GM23248 (cell line): ENCODE data around the gene FAM43A. TPM values are rescaled to one million over a fixed set of nuclear protein-coding genes. Genes with fewer than 3 reads are reported as not detected.

Source experiments
- DNase-seq: peaks from one replicate; pipeline ENCODE4 v3.0.0-alpha.2; 2015
- H2AFZ ChIP-seq: fragments of 200-600 bp; sonication (generic); 2 replicates; pipeline ENCODE4 v1.6.1; 2016; ENCODE audit warnings: antibody characterized with exemption
- H3F3A ChIP-seq: fragments of 200-600 bp; sonication (generic); 2 replicates; pipeline ENCODE4 v1.6.1; 2016; ENCODE audit warnings: mild to moderate bottlenecking, antibody characterized with exemption, mixed run types; ENCODE audit not compliant: insufficient read depth
- H3K27ac ChIP-seq: fragments of 200-600 bp; sonication (generic); 2 replicates; pipeline ENCODE4 v1.5.1; 2016; ENCODE audit warnings: mild to moderate bottlenecking
- H3K27me3 ChIP-seq: fragments of 200-600 bp; sonication (generic); replicated peaks from 2 replicates; pipeline ENCODE4 v1.6.1; 2016; ENCODE audit warnings: mild to moderate bottlenecking; ENCODE audit not compliant: insufficient read depth
- H3K36me3 ChIP-seq: fragments of 200-600 bp; sonication (generic); 2 replicates; pipeline ENCODE4 v1.6.1; 2016; ENCODE audit warnings: low read depth, mild to moderate bottlenecking
- H3K4me1 ChIP-seq: fragments of 200-600 bp; sonication (generic); 2 replicates; pipeline ENCODE4 v1.6.1; 2016; ENCODE audit warnings: mild to moderate bottlenecking; ENCODE audit not compliant: insufficient read depth
- H3K4me2 ChIP-seq: fragments of 200-600 bp; sonication (generic); one replicate; pipeline ENCODE4 v1.6.1; 2016; ENCODE audit warnings: mild to moderate bottlenecking; ENCODE audit not compliant: unreplicated experiment
- H3K4me3 ChIP-seq: fragments of 200-600 bp; sonication (generic); 2 replicates; pipeline ENCODE4 v1.5.1; 2016; ENCODE audit warnings: mild to moderate bottlenecking
- H3K79me2 ChIP-seq: fragments of 200-600 bp; sonication (generic); 2 replicates; pipeline ENCODE4 v1.6.1; 2016; ENCODE audit warnings: mild to moderate bottlenecking; ENCODE audit not compliant: insufficient read depth
- H3K9ac ChIP-seq: fragments of 200-600 bp; sonication (generic); 2 replicates; pipeline ENCODE4 v1.6.1; 2016; ENCODE audit warnings: mild to moderate bottlenecking
- H3K9me2 ChIP-seq: fragments of 200-600 bp; sonication (generic); 2 replicates; pipeline ENCODE4 v1.6.1; 2016; ENCODE audit warnings: mixed run types, mild to moderate bottlenecking, moderate library complexity; ENCODE audit not compliant: insufficient read depth
- H3K9me3 ChIP-seq: fragments of 200-600 bp; sonication (generic); one replicate; pipeline ENCODE4 v1.6.1; 2017; ENCODE audit warnings: low read depth
- H4K20me1 ChIP-seq: fragments of 200-600 bp; sonication (generic); 2 replicates; pipeline ENCODE4 v1.6.0; 2016; ENCODE audit not compliant: insufficient read depth
- EZH2 ChIP-seq: fragments of 200-600 bp; sonication (generic); IDR thresholded peaks from 2 replicates; pipeline ENCODE4 v1.6.1; 2018; ENCODE audit warnings: antibody characterized with exemption, mild to moderate bottlenecking; ENCODE audit not compliant: insufficient read depth, poor library complexity, severe bottlenecking
- EZH2phosphoT487 ChIP-seq: fragments of 200-600 bp; sonication (generic); IDR thresholded peaks from 2 replicates; pipeline ENCODE4 v1.6.1; 2018; ENCODE audit warnings: antibody characterized with exemption, moderate library complexity, mild to moderate bottlenecking, low read depth; ENCODE audit not compliant: insufficient read depth
- WGBS, 2 experiments: methylation state at CpG; one replicate each; pipeline ENCODE4 v1.1.6; 2015 to 2017; ENCODE audit warnings: low lambda C conversion rate in 2 of 2, low coverage in 1 of 2; ENCODE audit errors: missing lambda C conversion rate in 2 of 2; 5-methylcytosine and 5-hydroxymethylcytosine counted together
- in situ Hi-C: fragments of 300-500 bp; cut with MboI; formaldehyde crosslinking; loops from 2 replicates; pipeline ENCODE4 v1.15.0; 2020
- polyA plus RNA-seq: library from polyadenylated mRNA; unstranded; fragments of >200 nt; fragmentation: Nextera tagmentation; extraction: Ambion mirVana; gene quantifications from 2 replicates; pipeline ENCODE4 v1.2.1, GENCODE V29; 2016
- total RNA-seq: library from RNA; depleted of rRNA; stranded (reverse); fragments of >200 nt; shearing (Covaris generic); gene quantifications from 2 replicates; pipeline ENCODE4 v1.2.3, GENCODE V29; 2014

Gene FAM43A
- total and polyA plus RNA-seq, 2 experiments from 2014 or later, result 8.0 to 23.0 TPM

GRCh38 chr3:194725346-194725745 is 39.7 kb downstream of the FAM43A start:
- Histone ChIP-seq H3K36me3 (no peaks in the 10 kb centered on the region), H3K79me2 (no peaks in the 10 kb centered on the region), H2AFZ (no peak overlapping the region), H3K4me3 (no peak overlapping the region), H3K27ac (no peak overlapping the region), H4K20me1 (no peaks in the 10 kb centered on the region), H3K9ac (no peak overlapping the region), H3K4me2 (no peak overlapping the region), H3F3A (no peaks in the 10 kb centered on the region), H3K9me2 (no peaks in the 10 kb centered on the region), H3K27me3 (no peaks in the 10 kb centered on the region), H3K9me3 (no peaks in the 10 kb centered on the region), H3K4me1 (no peaks in the 10 kb centered on the region)
- TF ChIP-seq EZH2, result no peak
- no peak for TF ChIP-seq EZH2phosphoT487
- in situ Hi-C loops, result no loop called here
- DNase-seq, result no peak
- 56 to 61% methylated on average over 5 of the region's 5 CpGs for WGBS, 2 experiments

GRCh38 chr3:194727435-194728128 is 41.9 kb downstream of the FAM43A start:
- TF ChIP-seq EZH2phosphoT487, result no peak
- TF ChIP-seq EZH2, result no peak
- Histone ChIP-seq H3K27me3 (no peaks in the 10 kb centered on the region), H4K20me1 (no peaks in the 10 kb centered on the region), H3K4me3 (no peak overlapping the region), H3K27ac (no peak overlapping the region), H3K36me3 (no peaks in the 10 kb centered on the region), H3K9ac (no peak overlapping the region), H3K4me2 (no peak overlapping the region), H3K9me2 (no peaks in the 10 kb centered on the region), H3K79me2 (no peaks in the 10 kb centered on the region), H3F3A (no peaks in the 10 kb centered on the region), H2AFZ (no peak overlapping the region), H3K4me1 (no peaks in the 10 kb centered on the region), H3K9me3 (no peaks in the 10 kb centered on the region)
- 61 to 73% methylated on average over 10 to 11 of the region's 11 CpGs for WGBS, 2 experiments
- peak; percentile 15 for DNase-seq
- in situ Hi-C loops, result no loop called here

- Histone ChIP-seq H3K9ac (no peak overlapping the region), H3F3A (no peaks in the 10 kb centered on the region), H3K9me2 (no peaks in the 10 kb centered on the region), H3K27ac (no peak overlapping the region), H3K79me2 (no peaks in the 10 kb centered on the region), H3K4me3 (no peak overlapping the region), H3K4me2 (no peak overlapping the region), H3K27me3 (no peaks in the 10 kb centered on the region; the same call in 1 of the 2 replicates), H3K4me1 (no peaks in the 10 kb centered on the region), H3K36me3 (no peaks in the 10 kb centered on the region), H3K9me3 (no peaks in the 10 kb centered on the region), H2AFZ (no peak overlapping the region), H4K20me1 (no peaks in the 10 kb centered on the region)
- in situ Hi-C loops, result no loop called here
- DNase-seq, result no peak
- 65 to 68% methylated on average over 2 of the region's 2 CpGs for WGBS, 2 experiments
- TF ChIP-seq EZH2 (no peak), EZH2phosphoT487 (no peak)
Measured at GRCh38 chr3:194728986-194729385, 43.3 kb downstream of the FAM43A start.

GRCh38 chr3:194730365-194730764 is 44.7 kb downstream of the FAM43A start:
- in situ Hi-C loops, result no loop called here
- H3K27me3 ChIP-seq, result no peaks in the 10 kb centered on the region; the same call in 1 of the 2 replicates
- H3K4me1 ChIP-seq, result no peaks in the 10 kb centered on the region
- no peak overlapping the region for H3K4me3 ChIP-seq
- H3K4me2 ChIP-seq, result no peak overlapping the region
- no peaks in the 10 kb centered on the region for H4K20me1 ChIP-seq
- WGBS, 2 experiments, result 10 to 11% methylated on average over 10 of the region's 10 CpGs
- H3K36me3 ChIP-seq, result no peaks in the 10 kb centered on the region
- no peaks in the 10 kb centered on the region for H3K9me2 ChIP-seq
- no peaks in the 10 kb centered on the region for H3K9me3 ChIP-seq
- 0 out of 2 replicates have a peak overlapping the region, but pooled peaks have one; percentile 41 for H2AFZ ChIP-seq
- H3K27ac ChIP-seq, result no peak overlapping the region
- H3K79me2 ChIP-seq, result no peaks in the 10 kb centered on the region
- TF ChIP-seq EZH2phosphoT487 (no peak), EZH2 (no peak)
- DNase-seq, result peak; percentile 10
- H3F3A ChIP-seq, result no peaks in the 10 kb centered on the region
- no peak overlapping the region for H3K9ac ChIP-seq
